Epithelial cell of proximal tubule (primary cell): ENCODE results near the gene DNAJB4. TPM values are rescaled to one million over a fixed set of nuclear protein-coding genes. Genes with fewer than 3 reads are reported as not detected.

ENCODE experiments used
- DNase-seq: peaks from one replicate; pipeline ENCODE4 v3.0.0-alpha.2; 2011; ENCODE audit warnings: low read depth
- H3K4me3 ChIP-seq: 2 replicates; pipeline ENCODE4 v1.5.1; 2011; ENCODE audit warnings: low read depth, mild to moderate bottlenecking, low read length
- CTCF ChIP-seq: conservative IDR thresholded peaks from 2 replicates; pipeline ENCODE4 v1.5.1; 2012; ENCODE audit warnings: low read depth, mild to moderate bottlenecking, low read length
- total RNA-seq: library from RNA; depleted of rRNA; stranded (reverse); fragments of >200 nt; gene quantifications from 2 replicates; pipeline ENCODE4 v1.2.3, GENCODE V29; 2015

Gene DNAJB4
- total RNA-seq, 1 donor from 2014 or later, result 3.6 TPM

GRCh38 chr1:78052685-78053405 lies 48.1 kb downstream of the DNAJB4 start:
- no peak for DNase-seq
- TF ChIP-seq CTCF, result no peak
- H3K4me3 ChIP-seq, result no peak overlapping the region

GRCh38 chr1:78053498-78053897 lies 48.8 kb downstream of the DNAJB4 start:
- DNase-seq, result no peak
- TF ChIP-seq CTCF, result no peak
- H3K4me3 ChIP-seq, result no peak overlapping the region

- TF ChIP-seq CTCF, result no peak
- DNase-seq, result no peak
- H3K4me3 ChIP-seq, result no peak overlapping the region
These were observed 49.8 kb downstream of the DNAJB4 start for GRCh38 chr1:78054559-78054958.

- no peak for DNase-seq
- TF ChIP-seq CTCF, result no peak
- no peak overlapping the region for H3K4me3 ChIP-seq
These were observed 50.2 kb downstream of the DNAJB4 start for GRCh38 chr1:78054972-78055371.

GRCh38 chr1:78055565-78056132 lies 50.9 kb downstream of the DNAJB4 start:
- no peak for DNase-seq
- TF ChIP-seq CTCF, result no peak
- no peak overlapping the region for H3K4me3 ChIP-seq

- H3K4me3 ChIP-seq, result no peak overlapping the region
- no peak for TF ChIP-seq CTCF
- no peak for DNase-seq
These were observed 53.9 kb downstream of the DNAJB4 start for GRCh38 chr1:78058670-78059069.
